GM12878 (cell line): ENCODE measurements around the gene MACROD2. TPM values are rescaled to one million over a fixed set of nuclear protein-coding genes. Genes with fewer than 3 reads are reported as not detected.

Experiments used
- ATAC-seq: fragments of 200-7000 bp; cut with Tn5 transposase; 3 replicates; pipeline ENCODE4 v1.9.1; 2020; ENCODE audit warnings: mild to moderate bottlenecking, moderate library complexity
- BruUV-seq: library from RNA; stranded (reverse); fragments of 400-500 nt; replicated peaks from 2 replicates; lab custom pipeline; 2021; lab: Mats Ljungman, UMichigan
- CTCF ChIA-PET: fragments of 300-600 bp; sonication (Branson Sonifier 250); formaldehyde crosslinking; extraction: SDS; loops from one replicate; lab custom pipeline; 2021; ENCODE audit warnings: inconsistent platforms; lab: Yijun Ruan, JAX
- POLR2A ChIA-PET: fragments of 350-600 bp; formaldehyde crosslinking; extraction: SDS; loops from one replicate; lab custom pipeline; 2021; ENCODE audit warnings: inconsistent platforms; lab: Charles Lee
- RAD21 ChIA-PET: fragments of 300-600 bp; sonication (Branson Sonifier 250); formaldehyde crosslinking; loops from one replicate; lab custom pipeline; 2023; ENCODE audit warnings: antibody characterized with exemption; ENCODE audit not compliant: unreplicated experiment; lab: Charles Lee
- SMC1A ChIA-PET: fragments of 300-600 bp; sonication (Branson Sonifier 250); formaldehyde crosslinking; loops from one replicate; lab custom pipeline; 2023; ENCODE audit not compliant: unreplicated experiment, uncharacterized antibody; lab: Charles Lee
- DNase-seq: peaks from one replicate; pipeline ENCODE4 v3.0.0-alpha.2; 2011; ENCODE audit warnings: low read depth, low spot score
- FAIRE-seq: peaks from 3 replicates; lab custom pipeline; 2011; peaks lifted over from hg19 to GRCh38; lab: Jason Lieb, UNC
- H2AFZ ChIP-seq: 2 replicates; pipeline ENCODE4 v1.6.0; 2011; ENCODE audit warnings: low read depth, low read length, control low read depth; ENCODE audit not compliant: control insufficient read depth
- H3K27ac ChIP-seq: 2 replicates; pipeline ENCODE4 v1.5.1; 2011; ENCODE audit warnings: control low read depth; ENCODE audit not compliant: control insufficient read depth, insufficient read depth
- H3K27me3 ChIP-seq, 2 experiments: replicated peaks in 1 of 2; 2 replicates each; pipeline versions ENCODE4 v1.6.0 to v1.6.1; 2011; ENCODE audit warnings: low read length in 1 of 2; ENCODE audit not compliant: control insufficient read depth in 2 of 2, insufficient read depth in 2 of 2
- H3K36me3 ChIP-seq, 2 experiments: 2 replicates each; pipeline ENCODE4 v1.5.1; 2011; ENCODE audit warnings: low read length in 1 of 2; ENCODE audit not compliant: control insufficient read depth in 2 of 2, insufficient read depth in 2 of 2
- H3K4me1 ChIP-seq: 2 replicates; pipeline ENCODE4 v1.6.1; 2011; ENCODE audit warnings: mild to moderate bottlenecking, low read length, moderate library complexity, mixed read lengths; ENCODE audit not compliant: control insufficient read depth, insufficient read depth
- H3K4me2 ChIP-seq: 2 replicates; pipeline ENCODE4 v1.6.0; 2011; ENCODE audit warnings: control low read depth; ENCODE audit not compliant: control insufficient read depth, insufficient read depth
- H3K4me3 ChIP-seq: fragments of 200-600 bp; sonication (generic); 2 replicates; pipeline ENCODE4 v1.5.1; 2016
- H3K79me2 ChIP-seq: 2 replicates; pipeline ENCODE4 v1.6.0; 2011; ENCODE audit warnings: low read length; ENCODE audit not compliant: control insufficient read depth, insufficient read depth
- H3K9ac ChIP-seq: 2 replicates; pipeline ENCODE4 v1.8.0; 2011; ENCODE audit warnings: low read length, control low read depth, mixed read lengths; ENCODE audit not compliant: control insufficient read depth, insufficient read depth
- H3K9me3 ChIP-seq: replicated peaks from 3 replicates; pipeline ENCODE4 v1.5.1; 2011; ENCODE audit warnings: mild to moderate bottlenecking, low read length; ENCODE audit not compliant: control insufficient read depth, insufficient read depth
- H4K20me1 ChIP-seq: 2 replicates; pipeline ENCODE4 v1.6.0; 2011; ENCODE audit not compliant: control insufficient read depth, insufficient read depth
- CHD2 ChIP-seq: IDR thresholded peaks from 2 replicates; pipeline ENCODE4 v1.6.1; 2011; ENCODE audit warnings: low read depth, low read length, improper control_type of control experiment, borderline replicate concordance
- FOS ChIP-seq: IDR thresholded peaks from 3 replicates; pipeline ENCODE4 v1.6.1; 2011; ENCODE audit warnings: borderline replicate concordance; ENCODE audit not compliant: insufficient read length; ENCODE audit errors: extremely low read depth
- GABPA ChIP-seq: IDR thresholded peaks from 2 replicates; pipeline ENCODE4 v1.6.1; 2014; ENCODE audit warnings: antibody characterized with exemption, low read depth, mild to moderate bottlenecking, inconsistent platforms
- HDGF ChIP-seq: fragments of 450-650 bp; IDR thresholded peaks from 2 replicates; pipeline ENCODE4 v1.6.1; 2016; ENCODE audit warnings: antibody characterized with exemption
- JUND ChIP-seq: IDR thresholded peaks from 2 replicates; pipeline ENCODE4 v1.6.1; 2012; ENCODE audit warnings: low read depth, mild to moderate bottlenecking, low read length, improper control_type of control experiment, moderate library complexity
- NFXL1 ChIP-seq: fragments of 450-650 bp; IDR thresholded peaks from 2 replicates; pipeline ENCODE4 v1.6.1; 2017; ENCODE audit warnings: antibody characterized with exemption, mild to moderate bottlenecking, borderline replicate concordance
- NFYB ChIP-seq: IDR thresholded peaks from 2 replicates; pipeline ENCODE4 v1.6.1; 2011; ENCODE audit warnings: low read depth, mild to moderate bottlenecking, low read length, improper control_type of control experiment, moderate library complexity; ENCODE audit not compliant: insufficient read depth
- NR2C1 ChIP-seq: fragments of 450-650 bp; IDR thresholded peaks from 2 replicates; pipeline ENCODE4 v1.6.1; 2017; ENCODE audit warnings: antibody characterized with exemption, mild to moderate bottlenecking, moderate library complexity
- POLR2A ChIP-seq: IDR thresholded peaks from 2 replicates; pipeline ENCODE4 v1.6.1; 2011; ENCODE audit warnings: low read depth, mild to moderate bottlenecking, low read length
- POU2F2 ChIP-seq: IDR thresholded peaks from 3 replicates; pipeline ENCODE4 v1.6.1; 2011; ENCODE audit warnings: low read depth, mild to moderate bottlenecking, low read length, borderline replicate concordance
- TARDBP ChIP-seq: IDR thresholded peaks from 2 replicates; pipeline ENCODE4 v1.6.1; 2016; ENCODE audit warnings: borderline replicate concordance
- YY1 ChIP-seq: IDR thresholded peaks from 2 replicates; pipeline ENCODE4 v1.6.1; 2011; ENCODE audit warnings: low read depth, mild to moderate bottlenecking, low read length
- ZNF274 ChIP-seq: IDR thresholded peaks from one replicate; pipeline ENCODE4 v1.8.0; 2011; ENCODE audit not compliant: insufficient read length, insufficient read depth
- ZNF622 ChIP-seq: fragments of 450-650 bp; IDR thresholded peaks from 2 replicates; pipeline ENCODE4 v1.6.1; 2017; ENCODE audit warnings: mild to moderate bottlenecking, inconsistent platforms
- WGBS: methylation state at CpG from one replicate; pipeline ENCODE4 v1.1.6; 2016; ENCODE audit warnings: low lambda C conversion rate; ENCODE audit not compliant: insufficient replicate concordance, insufficient coverage; ENCODE audit errors: missing lambda C conversion rate; 5-methylcytosine and 5-hydroxymethylcytosine counted together
- in situ Hi-C: fragments of 300-500 bp; cut with MboI; formaldehyde crosslinking; loops from 9 replicates; pipeline ENCODE4 v1.14.3; 2018; ENCODE audit warnings: mixed read lengths
- intact Hi-C: fragments of 100-400 bp; cut with micrococcal nuclease; formaldehyde crosslinking; loops from one replicate; pipeline ENCODE4 v1.14.2; 2022; ENCODE audit not compliant: unreplicated experiment
- polyA plus RNA-seq, 11 experiments: library from polyadenylated mRNA; depleted of rRNA in 4 of 11; unstranded in 6 of 11; stranded (reverse) in 5 of 11; fragments of >200 nt; fragmentation: Nextera tagmentation in 4 of 11; fragmentation: Illumina TruSeq in 1 of 11; extraction: Ambion mirVana in 4 of 11; extraction: Trizol in 1 of 11; gene quantifications; 1 replicate in 1 of 11; 2 replicates in 10 of 11; pipeline versions ENCODE4 v1.2.1 to v1.2.3, GENCODE V29; 2011 to 2016; ENCODE audit warnings: inconsistent platforms in 2 of 11, missing spikeins in 2 of 11, low read depth in 1 of 11
- total RNA-seq, 4 experiments: library from RNA; depleted of rRNA in 3 of 4; stranded (reverse); fragments of >200 nt in 3 of 4; fragmentation: Illumina TruSeq in 1 of 4; extraction: Trizol in 1 of 4; gene quantifications; 2 replicates each; pipeline versions ENCODE4 v1.2.1 to v1.2.3, GENCODE V29; 2013 to 2021
- TF ChIP-seq, protein P1 (sequence below): IDR thresholded peaks from 2 replicates; pipeline ENCODE4 v1.6.1; 2012; ENCODE audit warnings: low read depth, low read length, improper control_type of control experiment
- TF ChIP-seq, protein P2 (sequence below): fragments of 450-650 bp; IDR thresholded peaks from 2 replicates; pipeline ENCODE4 v1.6.1; 2017; ENCODE audit warnings: mild to moderate bottlenecking, low read depth, inconsistent platforms; ENCODE audit not compliant: poor library complexity, severe bottlenecking
- TF ChIP-seq, protein P3 (sequence below): fragments of 150-350 bp; IDR thresholded peaks from 2 replicates; pipeline ENCODE4 v1.6.1; 2014; ENCODE audit warnings: mild to moderate bottlenecking, low read depth, low read length

MACROD2 gene
- total and polyA plus RNA-seq, 10 of the 15 experiments (the other 5 are each of a cell fraction or from before 2014, with no cell fraction given): 1.1 to 21.5 (median 2.2) TPM

DNA sequence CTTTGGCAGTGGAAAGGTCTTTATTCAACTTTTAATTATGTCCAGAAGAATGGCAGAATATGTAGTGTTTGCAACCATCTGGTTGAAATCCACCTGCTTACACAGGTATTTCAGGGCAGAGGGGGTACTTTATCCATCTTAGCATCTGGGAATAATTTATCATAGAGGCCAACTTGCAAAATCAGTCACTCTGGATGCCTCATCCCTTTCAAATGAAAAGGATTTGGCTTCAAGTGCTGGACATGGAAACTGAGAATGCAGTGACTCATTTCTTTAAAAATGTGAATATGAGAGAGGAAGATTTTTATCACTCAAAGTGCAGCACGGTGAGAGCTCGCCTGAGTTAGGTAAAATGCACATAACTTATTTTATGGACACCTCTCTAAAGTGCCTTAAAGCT is 1819.6 kb downstream of the MACROD2 start:
- no peak for FAIRE-seq
- SMC1A ChIA-PET: no interaction called here
- H3K4me3 ChIP-seq: no peak overlapping the region
- no peaks in the 10 kb centered on the region for H3K79me2 ChIP-seq
- intact Hi-C loops (no loop called here), in situ Hi-C loops (no loop called here)
- BruUV-seq: no TSS peak
- TF ChIP-seq ZNF622: no peak
- no peak for TF ChIP-seq ZNF274
- TF ChIP-seq POLR2A: no peak
- TF ChIP-seq, protein P1, sequence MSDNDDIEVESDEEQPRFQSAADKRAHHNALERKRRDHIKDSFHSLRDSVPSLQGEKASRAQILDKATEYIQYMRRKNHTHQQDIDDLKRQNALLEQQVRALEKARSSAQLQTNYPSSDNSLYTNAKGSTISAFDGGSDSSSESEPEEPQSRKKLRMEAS: no peak
- no peak for TF ChIP-seq HDGF
- TF ChIP-seq, protein P2, sequence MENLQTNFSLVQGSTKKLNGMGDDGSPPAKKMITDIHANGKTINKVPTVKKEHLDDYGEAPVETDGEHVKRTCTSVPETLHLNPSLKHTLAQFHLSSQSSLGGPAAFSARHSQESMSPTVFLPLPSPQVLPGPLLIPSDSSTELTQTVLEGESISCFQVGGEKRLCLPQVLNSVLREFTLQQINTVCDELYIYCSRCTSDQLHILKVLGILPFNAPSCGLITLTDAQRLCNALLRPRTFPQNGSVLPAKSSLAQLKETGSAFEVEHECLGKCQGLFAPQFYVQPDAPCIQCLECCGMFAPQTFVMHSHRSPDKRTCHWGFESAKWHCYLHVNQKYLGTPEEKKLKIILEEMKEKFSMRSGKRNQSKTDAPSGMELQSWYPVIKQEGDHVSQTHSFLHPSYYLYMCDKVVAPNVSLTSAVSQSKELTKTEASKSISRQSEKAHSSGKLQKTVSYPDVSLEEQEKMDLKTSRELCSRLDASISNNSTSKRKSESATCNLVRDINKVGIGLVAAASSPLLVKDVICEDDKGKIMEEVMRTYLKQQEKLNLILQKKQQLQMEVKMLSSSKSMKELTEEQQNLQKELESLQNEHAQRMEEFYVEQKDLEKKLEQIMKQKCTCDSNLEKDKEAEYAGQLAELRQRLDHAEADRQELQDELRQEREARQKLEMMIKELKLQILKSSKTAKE: no peak
- no peak for TF ChIP-seq NFYB
- TF ChIP-seq, protein P3, sequence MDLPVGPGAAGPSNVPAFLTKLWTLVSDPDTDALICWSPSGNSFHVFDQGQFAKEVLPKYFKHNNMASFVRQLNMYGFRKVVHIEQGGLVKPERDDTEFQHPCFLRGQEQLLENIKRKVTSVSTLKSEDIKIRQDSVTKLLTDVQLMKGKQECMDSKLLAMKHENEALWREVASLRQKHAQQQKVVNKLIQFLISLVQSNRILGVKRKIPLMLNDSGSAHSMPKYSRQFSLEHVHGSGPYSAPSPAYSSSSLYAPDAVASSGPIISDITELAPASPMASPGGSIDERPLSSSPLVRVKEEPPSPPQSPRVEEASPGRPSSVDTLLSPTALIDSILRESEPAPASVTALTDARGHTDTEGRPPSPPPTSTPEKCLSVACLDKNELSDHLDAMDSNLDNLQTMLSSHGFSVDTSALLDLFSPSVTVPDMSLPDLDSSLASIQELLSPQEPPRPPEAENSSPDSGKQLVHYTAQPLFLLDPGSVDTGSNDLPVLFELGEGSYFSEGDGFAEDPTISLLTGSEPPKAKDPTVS: no peak
- no peak for TF ChIP-seq YY1
- no peak for TF ChIP-seq FOS
- no peak for TF ChIP-seq POU2F2
- TF ChIP-seq NR2C1: no peak
- no peak for TF ChIP-seq CHD2
- no peak for TF ChIP-seq NFXL1
- no peak for TF ChIP-seq JUND
- TF ChIP-seq TARDBP: no peak
- no peak for TF ChIP-seq GABPA
- no peak overlapping the region for H3K9ac ChIP-seq
- H3K27ac ChIP-seq: no peak overlapping the region
- CTCF ChIA-PET: no interaction called here
- no peaks in the 10 kb centered on the region for H3K27me3 ChIP-seq
- DNase-seq: no peak
- H3K4me2 ChIP-seq: no peak overlapping the region
- no peaks in the 10 kb centered on the region for H3K36me3 ChIP-seq
- POLR2A ChIA-PET: no interaction called here
- H3K4me1 ChIP-seq: no peaks in the 10 kb centered on the region
- RAD21 ChIA-PET: no interaction called here
- WGBS: 0% methylated on average over 2 of the region's 2 CpGs
- no peak for ATAC-seq
- no peak overlapping the region for H2AFZ ChIP-seq
- H3K9me3 ChIP-seq: no peaks in the 10 kb centered on the region
- H4K20me1 ChIP-seq: no peaks in the 10 kb centered on the region
